Measurements from ENCODE around the gene PPP1R12C. TPM values are rescaled to one million over a fixed set of nuclear protein-coding genes. Genes with fewer than 3 reads are reported as not detected.

Gene PPP1R12C
- total RNA-seq, 1 donor: 55.0 TPM

DNA sequence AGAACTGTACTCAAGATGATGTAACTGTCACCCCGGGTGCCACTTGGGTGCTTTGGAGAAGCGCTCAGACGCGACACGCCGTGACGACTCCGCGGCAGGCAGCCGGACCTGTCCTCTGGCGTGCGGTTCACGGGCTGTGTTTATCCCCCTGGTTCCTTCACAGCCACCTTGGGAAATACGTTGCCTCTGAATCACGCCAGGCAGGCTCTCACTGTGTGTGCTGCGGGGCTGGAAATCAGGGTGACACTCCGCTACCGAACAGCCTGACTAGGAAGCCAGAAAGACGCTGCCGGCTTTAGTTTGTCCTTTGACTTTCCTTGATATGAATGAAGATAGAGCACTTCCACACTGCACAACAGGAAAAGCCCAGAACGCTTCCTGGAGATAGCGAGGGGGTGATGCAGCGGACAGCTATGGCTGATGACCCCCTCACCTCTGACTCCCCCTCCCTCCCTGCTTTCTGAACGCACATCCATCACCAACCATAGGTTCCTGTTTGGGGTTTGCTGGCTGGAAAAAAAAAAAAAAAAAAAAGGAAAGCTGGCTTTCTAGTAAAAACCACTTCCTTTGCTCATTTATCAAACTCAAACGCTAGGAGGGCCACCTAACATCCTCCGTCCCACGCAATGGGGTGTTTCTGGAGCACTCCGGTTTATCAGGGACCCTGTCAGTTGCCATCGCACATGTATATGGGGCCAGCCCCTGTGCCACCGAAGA is 75.7 kb downstream of the PPP1R12C start:
- H3K9me3 ChIP-seq (ENCODE audit: low read depth, low read length): no peaks in the 10 kb centered on the region
- TF ChIP-seq, protein P1, sequence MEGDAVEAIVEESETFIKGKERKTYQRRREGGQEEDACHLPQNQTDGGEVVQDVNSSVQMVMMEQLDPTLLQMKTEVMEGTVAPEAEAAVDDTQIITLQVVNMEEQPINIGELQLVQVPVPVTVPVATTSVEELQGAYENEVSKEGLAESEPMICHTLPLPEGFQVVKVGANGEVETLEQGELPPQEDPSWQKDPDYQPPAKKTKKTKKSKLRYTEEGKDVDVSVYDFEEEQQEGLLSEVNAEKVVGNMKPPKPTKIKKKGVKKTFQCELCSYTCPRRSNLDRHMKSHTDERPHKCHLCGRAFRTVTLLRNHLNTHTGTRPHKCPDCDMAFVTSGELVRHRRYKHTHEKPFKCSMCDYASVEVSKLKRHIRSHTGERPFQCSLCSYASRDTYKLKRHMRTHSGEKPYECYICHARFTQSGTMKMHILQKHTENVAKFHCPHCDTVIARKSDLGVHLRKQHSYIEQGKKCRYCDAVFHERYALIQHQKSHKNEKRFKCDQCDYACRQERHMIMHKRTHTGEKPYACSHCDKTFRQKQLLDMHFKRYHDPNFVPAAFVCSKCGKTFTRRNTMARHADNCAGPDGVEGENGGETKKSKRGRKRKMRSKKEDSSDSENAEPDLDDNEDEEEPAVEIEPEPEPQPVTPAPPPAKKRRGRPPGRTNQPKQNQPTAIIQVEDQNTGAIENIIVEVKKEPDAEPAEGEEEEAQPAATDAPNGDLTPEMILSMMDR (IDR thresholded peaks at IDR 0.05; ENCODE audit: extremely low read depth, low read depth, low read length): no peak
- peaks cover 4% of the 10 kb centered on the region for H3K36me3 ChIP-seq (ENCODE audit: insufficient read depth, low read length)
- no peak overlapping the region for H3K27ac ChIP-seq (ENCODE audit: low read depth, low read length)
- no peak overlapping the region for H3K4me3 ChIP-seq (ENCODE audit: insufficient read depth, low read length)
- H3K79me2 ChIP-seq (ENCODE audit: insufficient read depth, low read length): no peaks in the 10 kb centered on the region
- H3K27me3 ChIP-seq (ENCODE audit: insufficient read depth, low read length): no peaks in the 10 kb centered on the region
- no peaks in the 10 kb centered on the region for H4K20me1 ChIP-seq (ENCODE audit: insufficient read depth, low read length)
- H3K4me1 ChIP-seq (ENCODE audit: insufficient read depth, low read length): no peaks in the 10 kb centered on the region
- no peak overlapping the region for H2AFZ ChIP-seq (ENCODE audit: low read length)
- no peak overlapping the region for H3K4me2 ChIP-seq (ENCODE audit: insufficient read depth, low read length)
- peak; percentile 52 for DNase-seq (ENCODE audit: insufficient read length, low spot score, missing footprints)

DNA sequence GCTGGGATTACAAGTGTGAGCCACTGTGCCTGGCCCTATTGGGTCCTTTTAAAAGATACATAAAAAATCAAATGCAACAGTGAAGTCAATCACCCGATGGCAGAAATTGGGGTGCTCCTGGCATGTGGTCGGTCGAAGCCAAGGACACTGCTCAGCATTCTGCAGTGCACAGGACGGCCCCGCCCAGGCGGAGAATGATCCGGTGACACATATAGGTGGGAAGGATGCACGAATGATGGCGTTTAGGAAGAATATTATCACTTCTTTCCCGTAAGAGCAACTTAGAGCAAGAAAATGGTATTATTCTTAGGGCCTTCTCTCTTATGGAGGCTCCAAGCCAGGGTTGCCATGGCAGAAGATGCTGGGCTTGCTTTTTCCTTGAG is 76.2 kb downstream of the PPP1R12C start:
- no peaks in the 10 kb centered on the region for H3K79me2 ChIP-seq (ENCODE audit: insufficient read depth, low read length)
- H3K36me3 ChIP-seq (ENCODE audit: insufficient read depth, low read length): peaks cover 3% of the 10 kb centered on the region
- DNase-seq (ENCODE audit: insufficient read length, low spot score, missing footprints): peak; percentile 46
- no peaks in the 10 kb centered on the region for H3K4me1 ChIP-seq (ENCODE audit: insufficient read depth, low read length)
- no peaks in the 10 kb centered on the region for H4K20me1 ChIP-seq (ENCODE audit: insufficient read depth, low read length)
- H3K4me3 ChIP-seq (ENCODE audit: insufficient read depth, low read length): no peak overlapping the region
- H3K27me3 ChIP-seq (ENCODE audit: insufficient read depth, low read length): no peaks in the 10 kb centered on the region
- no peak overlapping the region for H2AFZ ChIP-seq (ENCODE audit: low read length)
- no peak overlapping the region for H3K27ac ChIP-seq (ENCODE audit: low read depth, low read length)
- H3K4me2 ChIP-seq (ENCODE audit: insufficient read depth, low read length): no peak overlapping the region
- TF ChIP-seq, protein P1 (IDR thresholded peaks at IDR 0.05; ENCODE audit: extremely low read depth, low read depth, low read length): no peak
- no peaks in the 10 kb centered on the region for H3K9me3 ChIP-seq (ENCODE audit: low read depth, low read length)

Small RNAs within 50 kb of the gene (small RNA-seq; reads per million reads assigned to genes)
- gene MIR7975 (not detected), gene RF01210 (not detected)

Other genes with a start within 250 kb of the PPP1R12C start
- gene FCAR, start 243.4 kb downstream of the PPP1R12C start, total RNA-seq: not detected in 2 replicates
- gene NCR1, start 211.5 kb downstream of the PPP1R12C start, total RNA-seq: 0.36 and 0.59 TPM in 2 replicates
- gene NLRP7, start 170.1 kb downstream of the PPP1R12C start, total RNA-seq: not detected in 2 replicates
- gene NLRP2, start 151.3 kb downstream of the PPP1R12C start, total RNA-seq: 0.36 and 3.2 TPM in 2 replicates
- gene GP6, start 79.4 kb downstream of the PPP1R12C start, total RNA-seq: not detected in 2 replicates
- gene RDH13, start 54.5 kb downstream of the PPP1R12C start, total RNA-seq: 9.7 and 12.7 TPM in 2 replicates
- gene EPS8L1, start 41.8 kb downstream of the PPP1R12C start, total RNA-seq: 0.29 and 1.1 TPM in 2 replicates
- 0.29 TPM in 1 of 2 replicates, not detected in the other for gene TNNT1, start 31.6 kb upstream of the PPP1R12C start, total RNA-seq
- gene TNNI3, start 40.1 kb upstream of the PPP1R12C start, total RNA-seq: not detected in 2 replicates
- gene DNAAF3, start 49.0 kb upstream of the PPP1R12C start, total RNA-seq: 0.59 and 0.72 TPM in 2 replicates
- not detected in 2 replicates for gene SYT5, start 62.7 kb upstream of the PPP1R12C start, total RNA-seq
- gene PTPRH, start 91.9 kb upstream of the PPP1R12C start, total RNA-seq: 0.88 and 1.1 TPM in 2 replicates
- gene TMEM86B, start 111.1 kb upstream of the PPP1R12C start, total RNA-seq: 1.5 and 2.5 TPM in 2 replicates
- 27.1 and 32.6 TPM in 2 replicates for gene PPP6R1, start 141.4 kb upstream of the PPP1R12C start, total RNA-seq
- 20.6 and 26.4 TPM in 2 replicates for gene HSPBP1, start 162.5 kb upstream of the PPP1R12C start, total RNA-seq
- 1.8 and 4.0 TPM in 2 replicates for gene BRSK1, start 166.4 kb upstream of the PPP1R12C start, total RNA-seq
- gene TMEM150B, start 207.7 kb upstream of the PPP1R12C start, total RNA-seq: under 0.01 and 0.29 TPM in 2 replicates
- gene KMT5C, start 222.2 kb upstream of the PPP1R12C start, total RNA-seq: 9.7 and 10.9 TPM in 2 replicates
- not detected in 2 replicates for gene COX6B2, start 237.1 kb upstream of the PPP1R12C start, total RNA-seq
- not detected in 2 replicates for gene GARIN5B, start 245.6 kb upstream of the PPP1R12C start, total RNA-seq

All from osteoblast (primary cell).